ENCODE data around the gene REEP1. TPM values are rescaled to one million over a fixed set of nuclear protein-coding genes. Genes with fewer than 3 reads are reported as not detected.
A peak's percentile ranks its signal among the peaks of the same experiment; 100 is the strongest.

REEP1 gene
- total and polyA plus RNA-seq, 9 of the 15 experiments (the other 6 are each of a cell fraction or from before 2014, with no cell fraction given): 0.11 to 0.67 (median 0.13) TPM

GRCh38 chr2:86195055-86195807 is 142.2 kb downstream of the REEP1 start, which contains the start of gene IMMT (continued):
- no peak for TF ChIP-seq E2F4 (CRISPR knock-in tag; IDR thresholded peaks at IDR 0.05; ENCODE audit: low read depth)
- peak; percentile 74; the same call in 1 of the 2 replicates for TF ChIP-seq LCOR (CRISPR knock-in tag; IDR thresholded peaks at IDR 0.05)
- no peak for TF ChIP-seq ZNF449 (CRISPR knock-in tag; IDR thresholded peaks at IDR 0.05)
- TF ChIP-seq ZNF766 (CRISPR knock-in tag; conservative IDR thresholded peaks at IDR 0.05): no peak; the same call in 1 of the 2 replicates
- no peak for TF ChIP-seq RBM17 (IDR thresholded peaks at IDR 0.05; ENCODE audit: borderline replicate concordance, low read depth, low read length)
- 0 out of 4 replicates have a peak, but pooled peaks have one; percentile 4 to 22 for TF ChIP-seq UBTF (IDR thresholded peaks at IDR 0.05; ENCODE audit: borderline replicate concordance in 1 of 2, low read depth in 2 of 2, low read length in 2 of 2)
- peak; percentile 84 for TF ChIP-seq ELF4 (CRISPR knock-in tag; IDR thresholded peaks at IDR 0.05)
- TF ChIP-seq HDAC3 (IDR thresholded peaks at IDR 0.05; ENCODE audit: borderline replicate concordance, partially characterized antibody): no peak
- no peak; the same call in none of the 2 replicates for TF ChIP-seq ZKSCAN1 (IDR thresholded peaks at IDR 0.05; ENCODE audit: low read depth, low read length)
- peak; percentile 82; the same call in 1 of the 2 replicates for TF ChIP-seq NR2C2 (CRISPR knock-in tag; IDR thresholded peaks at IDR 0.05)
- peak; percentile 98 for TF ChIP-seq NR2C2 (tag; IDR thresholded peaks at IDR 0.05)
- no peak for TF ChIP-seq ZNF444 (CRISPR knock-in tag; IDR thresholded peaks at IDR 0.05)
- TF ChIP-seq TRIM25 (IDR thresholded peaks at IDR 0.05; ENCODE audit: borderline replicate concordance): no peak
- peak; percentile 7; the same call in 1 of the 2 replicates for TF ChIP-seq CBFA2T3 (IDR thresholded peaks at IDR 0.05)
- TF ChIP-seq ATF2 (CRISPR knock-in tag; IDR thresholded peaks at IDR 0.05): no peak
- TF ChIP-seq SNRNP70 (optimal IDR thresholded peaks at IDR 0.05; ENCODE audit: low read depth, low read length): no peak
- TF ChIP-seq HINFP (tag; conservative IDR thresholded peaks at IDR 0.05; ENCODE audit: low read depth): peak; percentile 67; the same call in 1 of the 2 replicates
